ENCODE results near the gene FCN1. TPM values are rescaled to one million over a fixed set of nuclear protein-coding genes. Genes with fewer than 3 reads are reported as not detected.

The FCN1 gene
- total and polyA plus RNA-seq, 2 of the 8 experiments (the other 6 are each of a cell fraction or from before 2014, with no cell fraction given): not detected

GRCh38 chr9:134944351-134944802, 26.7 kb upstream of the FCN1 start (continued):
- TF ChIP-seq FOSL1 (IDR thresholded peaks at IDR 0.05; ENCODE audit: insufficient read depth, low read depth, low read length): no peak

Measured in H1 (cell line).